ENCODE measurements around the gene PGAP2. TPM values are rescaled to one million over a fixed set of nuclear protein-coding genes. Genes with fewer than 3 reads are reported as not detected.
A peak's percentile ranks its signal among the peaks of the same experiment; 100 is the strongest.
"Not testable (repeated sequence)": the region's sequence is repeated elsewhere in the genome, so short reads cannot be mapped to it uniquely, and the experiment has no call there.

The PGAP2 gene
- total RNA-seq: 10 to 100 TPM; 33.1 to 36.7 TPM

DNA sequence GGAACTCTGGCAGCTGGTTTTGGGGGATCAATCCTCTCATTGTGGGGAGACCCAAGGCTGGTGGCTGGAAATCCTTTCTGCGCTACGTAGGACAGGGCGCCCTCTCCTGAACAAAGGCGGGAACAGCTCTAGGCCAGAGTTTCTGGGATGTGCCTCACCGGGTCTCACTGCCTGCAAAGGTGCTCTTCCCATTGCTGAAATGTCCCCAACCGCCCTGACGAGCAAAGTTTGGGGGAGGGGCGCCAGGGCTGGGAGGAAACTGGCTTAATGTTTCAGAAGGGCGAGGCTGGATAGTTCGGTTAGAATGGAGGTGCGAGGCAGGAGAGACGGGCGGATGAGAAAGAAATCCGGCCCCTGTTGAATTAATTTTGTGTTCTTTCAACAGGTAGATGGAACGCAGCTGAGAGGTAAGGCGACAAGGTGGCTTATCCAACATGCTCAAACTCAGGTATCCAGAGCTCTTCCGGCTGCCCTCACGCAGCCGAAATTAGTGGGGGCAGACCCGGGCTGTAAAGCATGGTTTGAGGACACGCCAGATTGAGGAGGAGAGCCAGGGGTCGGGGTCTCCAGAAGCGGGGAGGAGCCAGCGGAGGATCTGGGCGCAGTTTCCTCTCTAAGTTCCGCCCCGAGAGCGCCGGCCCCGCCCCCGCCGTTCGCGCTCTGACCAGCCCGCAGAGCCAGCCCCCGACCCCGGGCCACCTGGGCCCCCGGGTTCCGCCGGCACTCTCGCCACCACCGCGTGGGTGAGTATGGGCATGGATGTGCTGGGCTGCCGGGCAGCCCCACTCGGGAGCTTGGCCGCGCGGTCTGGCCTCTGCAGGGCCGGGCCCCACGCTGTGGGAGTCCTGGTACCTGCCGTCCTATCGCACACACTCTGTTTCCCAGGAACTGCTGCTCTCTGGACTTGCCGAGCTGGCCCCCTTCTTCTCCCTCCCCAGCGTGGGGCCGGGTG, at the start of gene PGAP2:
Gene PGAP2 (plus strand): TSS at position 652 of the 952 bp plus-strand sequence. CDS start 2,700 bp downstream, outside the sequence.
- Mint-ChIP-seq H3K27me3 (no peaks in the 10 kb centered on the region), H3K4me3 (peak within 1 kb of the TSS; percentile 95), H3K9me3 (no peaks in the 10 kb centered on the region), H3K36me3 (ENCODE audit: low read depth) (peaks cover 4% of the 10 kb centered on the region), H3K27ac (peak within 1 kb of the TSS; percentile 91), H3K4me1 (ENCODE audit: low read depth) (peaks cover 22% of the 10 kb centered on the region)
- TF ChIP-seq, protein P1, sequence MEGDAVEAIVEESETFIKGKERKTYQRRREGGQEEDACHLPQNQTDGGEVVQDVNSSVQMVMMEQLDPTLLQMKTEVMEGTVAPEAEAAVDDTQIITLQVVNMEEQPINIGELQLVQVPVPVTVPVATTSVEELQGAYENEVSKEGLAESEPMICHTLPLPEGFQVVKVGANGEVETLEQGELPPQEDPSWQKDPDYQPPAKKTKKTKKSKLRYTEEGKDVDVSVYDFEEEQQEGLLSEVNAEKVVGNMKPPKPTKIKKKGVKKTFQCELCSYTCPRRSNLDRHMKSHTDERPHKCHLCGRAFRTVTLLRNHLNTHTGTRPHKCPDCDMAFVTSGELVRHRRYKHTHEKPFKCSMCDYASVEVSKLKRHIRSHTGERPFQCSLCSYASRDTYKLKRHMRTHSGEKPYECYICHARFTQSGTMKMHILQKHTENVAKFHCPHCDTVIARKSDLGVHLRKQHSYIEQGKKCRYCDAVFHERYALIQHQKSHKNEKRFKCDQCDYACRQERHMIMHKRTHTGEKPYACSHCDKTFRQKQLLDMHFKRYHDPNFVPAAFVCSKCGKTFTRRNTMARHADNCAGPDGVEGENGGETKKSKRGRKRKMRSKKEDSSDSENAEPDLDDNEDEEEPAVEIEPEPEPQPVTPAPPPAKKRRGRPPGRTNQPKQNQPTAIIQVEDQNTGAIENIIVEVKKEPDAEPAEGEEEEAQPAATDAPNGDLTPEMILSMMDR (IDR thresholded peaks at IDR 0.05): peak; percentile 58
- intact Hi-C loops (cut with micrococcal nuclease): no loop called here
- POLR2A ChIA-PET: interaction anchor here (0.5 to 4.2 kb wide), 12 partner anchors 10 to 251 kb away, joined by 3 to 25 read pairs (median 3); partner anchors contain the start of genes NUP98 and RHOG
- peak; percentile 80 for ATAC-seq
- DNase-seq: peak; percentile 70
- CTCF ChIA-PET: interaction anchor here (0.6 to 5.4 kb wide), 48 partner anchors 9 to 277 kb away, joined by 3 to 43 read pairs (median 4); partner anchors contain the start of genes NUP98 and STIM1

DNA sequence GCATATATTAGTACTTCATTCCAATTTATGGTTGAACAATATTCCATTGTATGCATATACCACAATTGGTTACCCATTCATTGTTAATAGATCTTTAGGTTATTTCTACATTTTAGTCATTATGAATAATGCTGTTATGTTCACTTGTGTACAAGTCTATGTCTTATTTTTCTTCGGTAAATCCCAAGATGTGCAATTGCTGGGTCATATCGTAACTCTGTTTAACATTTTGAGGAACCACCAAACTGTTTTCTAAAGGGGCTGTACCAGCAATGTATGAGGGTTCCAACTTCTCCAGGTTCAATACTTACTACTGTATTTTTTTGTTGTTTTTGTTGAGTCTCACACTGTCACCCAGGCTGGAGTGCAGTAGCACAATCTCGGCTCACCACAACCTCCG, 44.1 kb upstream of the PGAP2 start:
- TF ChIP-seq, protein P1 (IDR thresholded peaks at IDR 0.05): no peak
- DNase-seq: no peak
- no peak overlapping the region for H3K4me3 Mint-ChIP-seq
- no peaks in the 10 kb centered on the region for H3K4me1 Mint-ChIP-seq (ENCODE audit: low read depth)
- H3K36me3 Mint-ChIP-seq (ENCODE audit: low read depth): peaks cover 42% of the 10 kb centered on the region
- POLR2A ChIA-PET: no interaction called here
- CTCF ChIA-PET: no interaction called here
- intact Hi-C loops (cut with micrococcal nuclease): no loop called here
- H3K27ac Mint-ChIP-seq: no peak overlapping the region
- H3K9me3 Mint-ChIP-seq: no peaks in the 10 kb centered on the region
- H3K27me3 Mint-ChIP-seq: no peaks in the 10 kb centered on the region
- no peak for ATAC-seq

DNA sequence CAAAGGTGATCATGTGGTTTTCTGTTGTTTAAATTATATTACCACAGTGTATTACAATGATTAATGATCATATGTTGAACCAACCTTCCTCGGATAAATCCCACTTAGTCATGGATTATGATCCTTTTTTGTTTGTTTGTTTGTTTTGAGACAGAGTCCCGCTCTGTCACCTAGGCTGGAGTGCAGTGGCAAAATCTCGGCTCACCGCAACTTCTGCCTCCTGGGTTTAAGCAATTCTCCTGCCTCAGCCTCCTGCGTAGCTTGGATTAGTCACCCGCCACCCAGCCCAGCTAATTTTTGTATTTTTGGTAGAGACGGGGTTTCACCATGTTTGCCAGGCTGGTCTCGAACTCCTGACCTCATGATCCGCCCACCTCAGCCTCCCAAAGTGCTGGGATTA, 41.5 kb upstream of the PGAP2 start:
- H3K4me1 Mint-ChIP-seq (ENCODE audit: low read depth); CTCF ChIA-PET: not testable (repeated sequence)

DNA sequence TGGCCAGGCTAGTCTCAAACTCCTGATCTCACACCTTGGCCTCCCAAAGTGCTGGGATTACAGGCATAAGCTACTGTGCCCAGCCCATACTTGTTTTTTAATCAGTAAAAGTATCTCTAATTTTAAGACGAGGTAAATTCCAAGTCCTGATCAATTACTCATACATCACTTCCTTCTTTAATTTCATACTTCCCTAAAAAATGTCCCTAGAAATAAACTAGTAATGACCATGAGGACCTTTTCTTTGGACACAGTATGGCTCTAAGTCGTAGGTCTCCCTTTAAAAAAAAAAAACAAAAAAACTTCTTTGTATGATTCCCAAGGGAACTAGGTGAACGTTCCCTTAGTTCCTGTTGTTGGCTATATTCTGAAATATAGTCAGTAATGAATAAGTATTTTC, 40.8 kb upstream of the PGAP2 start:
- intact Hi-C loops (cut with micrococcal nuclease): no loop called here
- Mint-ChIP-seq H3K9me3 (no peaks in the 10 kb centered on the region), H3K27me3 (no peaks in the 10 kb centered on the region), H3K36me3 (ENCODE audit: low read depth) (peaks cover 44% of the 10 kb centered on the region), H3K4me1 (ENCODE audit: low read depth) (no peaks in the 10 kb centered on the region), H3K4me3 (no peak overlapping the region), H3K27ac (no peak overlapping the region)
- ATAC-seq: no peak
- TF ChIP-seq, protein P1 (IDR thresholded peaks at IDR 0.05): no peak
- ChIA-PET CTCF (no interaction called here), POLR2A (no interaction called here)
- DNase-seq: no peak

More for the DNA sequence above, 41.5 kb upstream of the PGAP2 start:
- ATAC-seq; DNase-seq; H3K9me3 Mint-ChIP-seq; H3K4me3 Mint-ChIP-seq; POLR2A ChIA-PET; H3K27me3 Mint-ChIP-seq; H3K27ac Mint-ChIP-seq; intact Hi-C loops (cut with micrococcal nuclease): not testable (repeated sequence)
- H3K36me3 Mint-ChIP-seq (ENCODE audit: low read depth): peaks cover 44% of the 10 kb centered on the region

DNA sequence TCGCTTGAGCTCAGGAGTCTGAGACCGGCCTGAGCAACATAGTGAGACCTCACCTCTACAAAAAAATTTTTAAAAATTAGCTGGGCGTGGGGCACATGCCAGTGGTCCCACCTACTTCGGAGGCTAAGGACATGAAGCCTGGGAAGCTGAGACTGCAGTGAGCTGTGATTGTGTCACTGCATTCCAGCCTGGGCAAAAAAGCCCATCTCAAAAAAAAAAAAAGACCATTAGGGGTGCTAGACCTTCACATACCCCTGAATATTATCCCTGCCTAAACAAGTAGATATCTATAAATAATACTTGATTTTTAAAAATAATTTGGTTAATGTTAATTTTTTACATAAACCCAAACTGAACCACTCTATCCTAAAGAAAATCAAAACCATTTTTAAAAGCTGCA, 35.2 kb upstream of the PGAP2 start:
- TF ChIP-seq, protein P1 (IDR thresholded peaks at IDR 0.05): no peak
- Mint-ChIP-seq H3K36me3 (ENCODE audit: low read depth) (peaks cover 50% of the 10 kb centered on the region), H3K4me3 (no peak overlapping the region), H3K27me3 (no peaks in the 10 kb centered on the region), H3K4me1 (ENCODE audit: low read depth) (no peaks in the 10 kb centered on the region), H3K9me3 (no peaks in the 10 kb centered on the region), H3K27ac (no peak overlapping the region)
- ATAC-seq (no peak), DNase-seq (no peak)
- intact Hi-C loops (cut with micrococcal nuclease): no loop called here
- CTCF ChIA-PET: interaction anchor here (1.1 to 1.5 kb wide), 4 partner anchors 9 to 35 kb away, joined by 3 to 6 read pairs (median 4); partner anchors contain the start of gene PGAP2
- POLR2A ChIA-PET: no interaction called here
